Spleen (tissue), 11 donors: ENCODE data around the gene CCDC120. TPM values are rescaled to one million over a fixed set of nuclear protein-coding genes. Genes with fewer than 3 reads are reported as not detected.
A peak's percentile ranks its signal among the peaks of the same experiment; 100 is the strongest.

Experiments used
- DNase-seq: peaks from one replicate; pipeline ENCODE4 v3.0.0-alpha.2; 2020
- H3K27ac ChIP-seq, 8 donors: fragments of 200-600 bp; sonication (generic) in 7 of 8; 1 replicate in 4 of 8; 2 replicates in 4 of 8; pipeline versions ENCODE4 v1.5.0 to v1.8.0; 2016 to 2021; ENCODE audit warnings: inconsistent platforms in 4 of 8, mild to moderate bottlenecking in 4 of 8, moderate library complexity in 1 of 8
- H3K27me3 ChIP-seq, 7 donors: fragments of 200-600 bp; sonication (generic) in 6 of 7; replicated peaks in 1 of 7; 1 replicate in 4 of 7; 2 replicates in 3 of 7; pipeline versions ENCODE4 v1.5.0 to v1.8.0; 2016 to 2021; ENCODE audit warnings: inconsistent platforms in 3 of 7, mild to moderate bottlenecking in 1 of 7
- H3K36me3 ChIP-seq, 6 donors: fragments of 200-600 bp; sonication (generic) in 5 of 6; 1 replicate in 4 of 6; 2 replicates in 2 of 6; pipeline versions ENCODE4 v1.5.0 to v1.8.0; 2016 to 2021; ENCODE audit warnings: inconsistent platforms in 2 of 6
- H3K4me1 ChIP-seq, 6 donors: fragments of 200-600 bp; sonication (generic) in 5 of 6; 1 replicate in 3 of 6; 2 replicates in 3 of 6; pipeline versions ENCODE4 v1.5.0 to v1.8.0; 2016 to 2021; ENCODE audit warnings: inconsistent platforms in 3 of 6
- H3K4me3 ChIP-seq, 8 donors: fragments of 200-600 bp; sonication (generic) in 7 of 8; 1 replicate in 4 of 8; 2 replicates in 4 of 8; pipeline versions ENCODE4 v1.5.0 to v1.8.0; 2016 to 2021; ENCODE audit warnings: inconsistent platforms in 4 of 8, mild to moderate bottlenecking in 4 of 8, moderate library complexity in 2 of 8
- H3K9me3 ChIP-seq, 8 donors: fragments of 200-600 bp; sonication (generic) in 7 of 8; 1 replicate in 4 of 8; 2 replicates in 4 of 8; pipeline versions ENCODE4 v1.5.0 to v1.8.0; 2016 to 2021; ENCODE audit warnings: inconsistent platforms in 4 of 8
- POLR2A ChIP-seq, 3 donors: fragments of 450-650 bp; IDR thresholded peaks; one replicate each; pipeline ENCODE4 v1.5.1; 2017; ENCODE audit warnings: antibody characterized with exemption in 3 of 3, mild to moderate bottlenecking in 1 of 3
- POLR2AphosphoS5 ChIP-seq, 3 donors: sonication (generic); formaldehyde crosslinking; IDR thresholded peaks; one replicate each; pipeline ENCODE4 v1.5.1; 2017; ENCODE audit warnings: antibody characterized with exemption in 3 of 3
- WGBS, 5 donors: extraction: QIAGEN DNeasy Blood & Tissue Kit in 3 of 5; methylation state at CpG; one replicate each; pipeline versions ENCODE4 v1.1.5 to v1.1.7; 2013 to 2018; 5-methylcytosine and 5-hydroxymethylcytosine counted together
- intact Hi-C: fragments of 100-400 bp; cut with DNase I; formaldehyde crosslinking; loops from one replicate; pipeline ENCODE4 v1.15.0; 2023; ENCODE audit warnings: low total_unique reads
- polyA plus RNA-seq, 3 donors: library from polyadenylated mRNA; stranded (reverse); fragments of 200-250 nt; gene quantifications; one replicate each; pipeline ENCODE4 v1.2.1, GENCODE V29; 2013
- total RNA-seq, 7 donors: library from RNA; depleted of rRNA in 3 of 7; stranded (reverse); fragments of >200 nt in 3 of 7; fragmentation: NEBNext Ultra II Directional in 4 of 7; extraction: Animal tissue kit (Norgen Biotek cat#: 25700) in 4 of 7; gene quantifications; one replicate each; pipeline versions ENCODE4 v1.1.0 to v1.2.1, GENCODE V29; 2016 to 2021
- TF ChIP-seq, protein P1 (sequence below), 11 experiments: fragments of 200-600 bp in 7 of 11; fragments of 450-650 bp in 4 of 11; sonication (generic) in 4 of 11; IDR thresholded peaks in 8 of 11; conservative IDR thresholded peaks in 3 of 11; 1 replicate in 7 of 11; 2 replicates in 4 of 11; pipeline versions ENCODE4 v1.4.0 to v1.8.0; 2016 to 2021; ENCODE audit warnings: antibody characterized with exemption in 11 of 11, inconsistent platforms in 4 of 11, mild to moderate bottlenecking in 1 of 11
- donor health status: healthy with polysubstance abuse.
- donor health status: DM: no; HTN: no; CAD: no; lungs with moderate emphysema.
- donor health status: DM: no; HTN: no; CAD: no.
- donor health status: Bipolar disorder and iron deficiency.
- donor health status: healthy.
- donor health status: DM: no; HTN: no; CAD: no.
- donor health status: DM: yes; HTN: yes; CAD: no.

CCDC120 gene
- total and polyA plus RNA-seq, 10 donors: 1.1 to 8.6 (median 6.2) TPM

DNA sequence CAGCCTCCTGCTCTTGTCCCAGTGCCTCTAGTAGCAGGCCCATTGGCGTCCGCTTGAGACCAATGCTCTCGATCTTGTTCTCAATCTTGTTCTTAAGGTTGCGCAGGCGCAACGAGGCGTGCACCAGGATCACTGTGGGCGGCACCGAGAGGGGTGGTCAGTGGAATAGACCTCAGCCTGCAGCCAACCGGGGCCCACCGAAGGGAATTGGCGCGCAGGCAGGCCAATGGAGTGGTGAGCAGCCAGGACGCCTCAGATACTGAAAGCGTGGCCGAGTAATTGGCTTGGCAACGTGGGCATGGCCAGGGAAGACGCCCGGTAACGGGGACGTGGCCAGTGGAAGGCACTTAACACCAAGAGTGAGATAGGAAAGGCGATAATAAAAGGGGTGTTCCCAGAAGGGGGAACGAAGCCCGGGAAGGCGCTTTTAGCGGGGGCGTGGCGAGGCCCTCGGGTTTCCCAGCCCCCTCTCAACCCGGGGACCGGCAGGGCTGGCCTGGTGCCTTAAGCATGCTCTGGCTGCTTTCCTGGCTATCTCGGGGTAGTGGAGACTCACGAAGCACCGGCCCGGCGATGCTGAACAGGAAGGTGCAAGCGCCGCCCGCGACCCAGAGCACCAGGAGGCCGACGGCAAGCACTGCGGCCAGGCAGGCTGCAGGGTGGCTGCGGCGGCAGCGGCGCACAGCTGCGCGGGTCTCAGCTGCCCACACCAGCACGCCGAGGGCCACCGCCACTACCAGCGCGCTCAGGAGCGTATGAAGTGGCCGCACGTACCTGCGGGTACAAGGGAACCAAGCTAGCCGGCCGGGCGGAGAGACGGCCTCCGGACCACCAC, 13.3 kb downstream of the CCDC120 start:
- Histone ChIP-seq H3K27ac (peak overlapping the region in 3 of 8 donors; percentile 18 to 46 (median 34)), H3K36me3 (peaks cover 0 to 35% (median 0%) of the 10 kb centered on the region in 6 donors), H3K4me1 (peaks cover 0 to 23% (median 16%) of the 10 kb centered on the region in 6 donors), H3K4me3 (peak overlapping the region in 4 of 8 donors; percentile 11 to 69 (median 32)), H3K27me3 (no peaks in the 10 kb centered on the region), H3K9me3 (no peaks in the 10 kb centered on the region)
- 62 to 83% (median 69%) methylated on average over 27 to 63 of the region's 63 CpGs for WGBS, 5 donors
- TF ChIP-seq POLR2AphosphoS5 (IDR thresholded peaks at IDR 0.05): peak in 2 of 3 donors; percentile 38 to 60
- TF ChIP-seq, protein P1, sequence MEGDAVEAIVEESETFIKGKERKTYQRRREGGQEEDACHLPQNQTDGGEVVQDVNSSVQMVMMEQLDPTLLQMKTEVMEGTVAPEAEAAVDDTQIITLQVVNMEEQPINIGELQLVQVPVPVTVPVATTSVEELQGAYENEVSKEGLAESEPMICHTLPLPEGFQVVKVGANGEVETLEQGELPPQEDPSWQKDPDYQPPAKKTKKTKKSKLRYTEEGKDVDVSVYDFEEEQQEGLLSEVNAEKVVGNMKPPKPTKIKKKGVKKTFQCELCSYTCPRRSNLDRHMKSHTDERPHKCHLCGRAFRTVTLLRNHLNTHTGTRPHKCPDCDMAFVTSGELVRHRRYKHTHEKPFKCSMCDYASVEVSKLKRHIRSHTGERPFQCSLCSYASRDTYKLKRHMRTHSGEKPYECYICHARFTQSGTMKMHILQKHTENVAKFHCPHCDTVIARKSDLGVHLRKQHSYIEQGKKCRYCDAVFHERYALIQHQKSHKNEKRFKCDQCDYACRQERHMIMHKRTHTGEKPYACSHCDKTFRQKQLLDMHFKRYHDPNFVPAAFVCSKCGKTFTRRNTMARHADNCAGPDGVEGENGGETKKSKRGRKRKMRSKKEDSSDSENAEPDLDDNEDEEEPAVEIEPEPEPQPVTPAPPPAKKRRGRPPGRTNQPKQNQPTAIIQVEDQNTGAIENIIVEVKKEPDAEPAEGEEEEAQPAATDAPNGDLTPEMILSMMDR (IDR thresholded peaks at IDR 0.05 in 8 of 11, conservative IDR thresholded peaks at IDR 0.05 in 3 of 11): no peak
- DNase-seq: no peak
- intact Hi-C loops: no loop called here

DNA sequence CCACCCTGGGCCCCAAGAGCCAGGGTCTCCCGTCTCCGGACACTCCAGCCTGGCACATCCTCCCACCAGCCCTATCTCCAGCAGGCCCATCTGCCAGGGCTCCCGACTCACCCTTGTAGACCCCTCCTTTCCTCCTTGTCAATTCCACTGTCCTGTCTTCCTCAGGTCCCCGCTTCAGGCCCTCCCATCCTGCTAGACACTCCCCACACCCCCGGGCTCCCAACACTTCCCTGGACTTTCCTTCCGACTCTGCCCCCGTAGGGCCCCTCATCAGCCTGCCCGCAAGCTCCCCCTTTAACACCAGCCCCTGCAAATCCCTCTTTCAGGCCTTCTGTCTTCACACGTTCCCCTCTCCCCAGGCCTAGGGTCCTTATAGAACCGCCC, 13.9 kb downstream of the CCDC120 start:
- Histone ChIP-seq H3K27ac (peak overlapping the region in 2 of 8 donors; percentile 18 to 46), H3K27me3 (no peaks in the 10 kb centered on the region), H3K9me3 (no peaks in the 10 kb centered on the region), H3K4me1 (peaks cover 0 to 23% (median 16%) of the 10 kb centered on the region in 6 donors), H3K4me3 (peak overlapping the region in 4 of 8 donors; percentile 11 to 69 (median 49)), H3K36me3 (peaks cover 0 to 35% (median 0%) of the 10 kb centered on the region in 6 donors)
- 62 to 76% (median 64%) methylated on average over 8 to 10 of the region's 10 CpGs for WGBS, 5 donors
- intact Hi-C loops: no loop called here
- TF ChIP-seq, protein P1 (IDR thresholded peaks at IDR 0.05 in 8 of 11, conservative IDR thresholded peaks at IDR 0.05 in 3 of 11): no peak
- TF ChIP-seq POLR2A (IDR thresholded peaks at IDR 0.05) (no peak), POLR2AphosphoS5 (IDR thresholded peaks at IDR 0.05) (no peak)
- no peak for DNase-seq

DNA sequence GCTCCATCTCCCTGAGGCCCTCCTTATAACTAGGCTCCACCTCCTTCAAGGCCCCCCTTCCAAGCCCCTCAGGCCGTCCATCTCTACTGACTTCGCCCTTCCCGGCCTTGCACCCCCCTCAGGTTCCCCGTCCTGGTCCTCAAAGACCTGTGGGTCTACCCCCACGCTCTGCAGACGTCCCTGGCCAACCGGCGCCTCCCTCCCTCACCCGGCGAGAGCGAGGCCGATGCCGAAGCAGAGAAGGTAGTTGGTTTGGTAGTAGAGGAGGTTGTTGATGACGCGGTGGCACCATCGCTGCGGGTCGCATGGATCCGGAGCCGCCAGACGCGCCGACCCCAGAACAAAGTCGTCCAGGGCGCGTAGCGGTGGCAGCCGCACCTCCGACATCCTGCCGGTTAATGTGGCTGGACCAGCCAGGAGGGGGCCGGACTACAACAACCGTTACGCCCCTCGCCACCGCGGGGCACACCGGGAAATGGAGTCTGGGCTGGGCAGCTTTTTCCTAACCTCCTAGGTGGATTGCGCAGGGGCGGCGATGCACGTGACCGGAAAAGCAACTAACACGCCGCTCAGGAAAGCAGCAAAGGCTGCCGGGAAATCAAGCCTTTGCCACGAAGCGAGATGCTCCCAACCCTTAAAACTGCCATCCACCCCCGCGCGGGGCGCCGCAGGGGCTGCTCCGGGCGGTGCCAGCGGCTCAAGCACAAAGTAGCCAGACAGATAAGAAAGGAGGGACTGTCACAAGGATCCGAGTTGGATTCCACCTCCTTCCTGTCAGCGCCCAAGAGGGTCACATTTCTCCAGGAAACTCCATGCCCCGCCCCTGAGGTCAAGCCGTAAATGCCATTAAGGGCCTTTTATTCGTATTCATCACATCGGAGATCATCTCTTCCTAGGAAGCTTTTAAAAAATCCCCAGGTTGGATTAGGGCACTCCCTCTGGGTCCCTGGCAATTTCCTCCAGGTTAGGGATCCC, 15.1 kb downstream of the CCDC120 start, which contains the start of gene PRAF2:
TSS of gene PRAF2 (minus strand) at position 402 of the 975 bp plus-strand sequence. CDS start at position 387, 15 bp downstream.
- 1 to 47% (median 6%) methylated on average over 21 to 61 of the region's 61 CpGs for WGBS, 5 donors

More for the DNA sequence above, 15.1 kb downstream of the CCDC120 start, which contains the start of gene PRAF2:
- Histone ChIP-seq H3K27ac (peak within 1 kb of the TSS; percentile 22 to 86 (median 82)), H3K27me3 (no peaks in the 10 kb centered on the region), H3K4me3 (peak within 1 kb of the TSS; percentile 37 to 69 (median 46)), H3K36me3 (peaks cover 0 to 36% (median 0%) of the 10 kb centered on the region in 6 donors), H3K9me3 (no peaks in the 10 kb centered on the region), H3K4me1 (peaks cover 0 to 31% (median 16%) of the 10 kb centered on the region in 6 donors)
- TF ChIP-seq, protein P1 (IDR thresholded peaks at IDR 0.05 in 8 of 11, conservative IDR thresholded peaks at IDR 0.05 in 3 of 11): peak in 4 of 11 experiments; percentile 34 to 44 (median 38)
- TF ChIP-seq POLR2A (IDR thresholded peaks at IDR 0.05) (peak in 1 of 3 donors; percentile 28), POLR2AphosphoS5 (IDR thresholded peaks at IDR 0.05) (peak; percentile 92 to 95 (median 95))
- intact Hi-C loops: no loop called here
- DNase-seq: peak; percentile 97
